Heart left ventricle (tissue), 13 donors: ENCODE data around the gene SNED1.

ENCODE experiments used
- POLR2A ChIP-seq, 2 donors: fragments of 450-650 bp; IDR thresholded peaks; one replicate each; pipeline ENCODE4 v1.6.1; 2017; ENCODE audit warnings: antibody characterized with exemption in 2 of 2, mild to moderate bottlenecking in 2 of 2, moderate library complexity in 2 of 2
- TF ChIP-seq, protein P1 (sequence below), 12 donors: fragments of 200-600 bp; sonication (generic) in 4 of 12; IDR thresholded peaks; one replicate each; pipeline versions ENCODE4 v1.5.0 to v1.8.0; 2018 to 2022; ENCODE audit warnings: antibody characterized with exemption in 12 of 12, mild to moderate bottlenecking in 5 of 12
- donor health status: ischemic (EF 13 %, LVEDD 7.1; RV severe dilation, severe dysfunction).
- donor health status: DM: no; HTN: yes; CAD: no.
- donor health status: DM: no; HTN: no; CAD: no.
- donor health status: ischemic (EF 25% LVEDD 6.9; RV normal size, moderate dysfunction).
- donor health status: ischemic (EF 25% LVEDD 5.7; RV mildly dilated, moderate dysfunction).
- donor health status: ischemic (EF 35%, LVEDD 5.7; RV mildly dilated, moderate dysfunction).
- donor health status: nonischemic (EF 11% LVEDD 7.7; RV severe dilation, severe dysfunction).
- donor health status: DM: yes; HTN: yes; CAD: no.
- donor health status: PGD.
- donor health status: ischemic (EF 29% LVEDD 5.4; RV normal size, mild dysfunction).
- donor health status: nonischemic (EF 23%, LVEDD 6.1; RV moderate dilation, normal function).

DNA sequence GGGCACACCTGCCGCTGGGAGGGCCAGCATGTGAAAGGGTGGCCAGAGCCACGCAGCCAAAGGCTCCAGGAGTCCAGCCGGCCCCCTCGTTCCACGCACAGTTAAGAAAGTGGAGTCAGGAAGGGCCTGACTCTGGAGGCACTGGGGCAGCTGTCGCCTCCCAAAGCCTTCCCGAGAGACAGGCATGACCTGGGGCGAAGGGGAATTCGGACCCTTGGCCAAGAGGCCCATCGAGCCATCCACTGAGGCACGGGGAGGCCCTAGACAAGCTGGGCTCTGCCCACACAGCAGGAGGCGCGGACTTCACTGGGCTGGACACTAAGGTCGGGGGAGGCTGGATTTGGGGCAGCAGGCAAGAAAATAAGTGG lies 38.5 kb upstream of the SNED1 start:
- TF ChIP-seq, protein P1, sequence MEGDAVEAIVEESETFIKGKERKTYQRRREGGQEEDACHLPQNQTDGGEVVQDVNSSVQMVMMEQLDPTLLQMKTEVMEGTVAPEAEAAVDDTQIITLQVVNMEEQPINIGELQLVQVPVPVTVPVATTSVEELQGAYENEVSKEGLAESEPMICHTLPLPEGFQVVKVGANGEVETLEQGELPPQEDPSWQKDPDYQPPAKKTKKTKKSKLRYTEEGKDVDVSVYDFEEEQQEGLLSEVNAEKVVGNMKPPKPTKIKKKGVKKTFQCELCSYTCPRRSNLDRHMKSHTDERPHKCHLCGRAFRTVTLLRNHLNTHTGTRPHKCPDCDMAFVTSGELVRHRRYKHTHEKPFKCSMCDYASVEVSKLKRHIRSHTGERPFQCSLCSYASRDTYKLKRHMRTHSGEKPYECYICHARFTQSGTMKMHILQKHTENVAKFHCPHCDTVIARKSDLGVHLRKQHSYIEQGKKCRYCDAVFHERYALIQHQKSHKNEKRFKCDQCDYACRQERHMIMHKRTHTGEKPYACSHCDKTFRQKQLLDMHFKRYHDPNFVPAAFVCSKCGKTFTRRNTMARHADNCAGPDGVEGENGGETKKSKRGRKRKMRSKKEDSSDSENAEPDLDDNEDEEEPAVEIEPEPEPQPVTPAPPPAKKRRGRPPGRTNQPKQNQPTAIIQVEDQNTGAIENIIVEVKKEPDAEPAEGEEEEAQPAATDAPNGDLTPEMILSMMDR (IDR thresholded peaks at IDR 0.05) = no peak
- TF ChIP-seq POLR2A (IDR thresholded peaks at IDR 0.05) = no peak
